IPS-11a (cell line): Measurements from ENCODE around the gene RRAGC.
"Not testable (repeated sequence)": the region's sequence is repeated elsewhere in the genome, so short reads cannot be mapped to it uniquely, and the experiment has no call there.

Experiments
- H3K4me3 ChIP-seq: one replicate; pipeline ENCODE4 v1.5.1; 2013; ENCODE audit warnings: low read depth, low read length, control low read depth

The RRAGC gene

DNA sequence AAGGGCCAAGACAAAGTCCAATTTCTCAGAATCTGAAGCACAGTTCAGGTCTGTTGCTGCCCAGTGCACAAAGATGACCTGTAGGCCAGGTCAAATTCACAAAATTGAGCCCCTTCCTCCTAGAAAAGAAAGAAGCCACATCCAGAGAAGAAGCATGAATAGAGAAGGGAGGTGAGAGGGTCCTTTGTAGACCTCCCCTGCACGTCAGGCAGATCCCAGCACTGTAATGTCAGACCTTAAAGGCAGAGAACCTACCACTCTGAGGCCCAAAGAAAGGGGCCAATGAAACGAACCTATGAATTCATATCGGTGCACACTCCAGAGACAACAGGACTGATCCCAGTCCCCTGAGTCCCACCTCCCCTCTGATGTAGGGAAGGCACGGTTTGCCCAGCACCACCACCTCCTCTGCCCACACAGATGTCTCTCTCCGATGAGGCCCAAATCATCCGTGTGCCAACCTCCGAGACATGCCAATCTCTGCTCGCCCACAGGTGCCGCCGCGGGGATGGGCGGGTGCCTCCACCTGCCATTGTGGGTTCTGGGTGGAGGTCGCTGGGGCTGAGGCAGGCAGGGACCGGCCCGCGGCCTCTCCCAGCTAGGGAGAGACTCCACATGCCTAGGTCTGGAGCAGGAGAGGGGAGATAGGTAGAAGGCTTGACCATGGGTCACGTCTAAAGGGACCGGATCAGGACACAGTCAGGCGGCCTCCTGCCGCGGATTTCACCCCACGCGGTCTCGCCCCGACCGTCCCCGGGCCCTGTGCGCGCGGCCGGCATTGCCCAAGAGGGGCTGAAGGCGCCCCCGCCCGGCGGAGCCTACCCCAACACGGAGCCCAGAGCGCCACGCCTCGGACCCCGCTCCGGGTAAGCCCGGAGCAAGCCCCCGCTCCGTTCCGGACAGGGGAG lies 42.1 kb downstream of the RRAGC start:
- peak overlapping the region; percentile 35 for H3K4me3 ChIP-seq

DNA sequence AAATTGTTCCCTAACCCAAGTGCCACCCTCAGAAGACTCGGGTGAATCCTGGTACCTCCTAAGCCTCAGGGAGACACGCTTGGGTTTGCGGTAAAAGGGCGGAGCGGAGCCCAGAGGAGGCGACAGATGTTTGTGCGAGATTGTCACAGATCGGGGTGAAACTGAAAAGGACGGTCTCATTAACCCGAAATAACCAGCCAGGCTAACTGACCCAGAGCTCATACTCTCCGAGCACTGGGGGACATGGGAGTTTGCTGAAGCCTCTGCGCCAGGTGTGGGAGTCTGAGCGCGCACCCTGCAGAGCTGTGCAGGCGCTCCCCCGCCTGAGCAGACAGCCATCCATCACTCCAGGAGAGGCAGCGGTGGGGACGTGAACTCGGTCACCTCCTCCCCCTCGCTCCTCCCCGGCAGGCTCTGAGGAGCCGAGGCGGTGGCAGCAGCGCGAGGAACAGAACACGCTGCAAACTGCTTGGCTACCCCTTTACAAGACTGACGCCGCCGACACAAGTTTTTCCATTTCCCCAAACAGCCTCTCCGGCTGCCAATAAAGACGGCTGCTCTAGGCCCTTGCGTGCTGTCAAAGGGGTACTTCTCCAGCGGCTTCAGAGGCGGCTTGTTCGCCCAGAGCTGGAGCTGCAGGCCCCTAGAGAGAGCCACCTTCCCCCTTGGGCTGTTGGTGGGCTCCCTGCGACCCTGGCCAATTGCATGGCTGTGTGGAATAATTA lies 43.5 kb downstream of the RRAGC start:
- no peak overlapping the region for H3K4me3 ChIP-seq

DNA sequence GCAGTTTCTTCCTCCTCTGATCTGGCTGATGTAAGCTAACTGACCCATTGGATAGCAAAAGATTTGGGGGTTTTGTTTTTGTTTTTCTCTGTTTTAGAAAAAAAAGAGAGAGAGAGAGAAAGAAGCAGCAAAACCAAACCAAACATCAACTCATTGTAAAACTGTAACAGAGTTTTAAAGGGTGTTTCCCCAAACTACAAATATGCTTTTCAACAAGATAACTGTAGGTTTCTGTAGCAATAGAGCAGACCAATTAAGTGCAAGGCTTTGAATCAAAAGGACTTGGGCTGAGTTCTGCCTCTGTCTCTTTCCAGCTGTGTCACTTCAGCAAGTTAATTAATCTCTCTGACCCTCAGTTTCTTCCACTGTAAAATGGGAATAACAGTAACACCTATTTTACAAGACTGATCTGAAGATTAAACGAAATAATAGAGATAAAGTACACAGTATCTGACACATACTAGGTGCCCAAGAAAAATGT lies 44.5 kb downstream of the RRAGC start:
- no peak overlapping the region for H3K4me3 ChIP-seq

GRCh38 chr1:38814444-38814983 lies 45.1 kb downstream of the RRAGC start:
- H3K4me3 ChIP-seq = no peak overlapping the region

DNA sequence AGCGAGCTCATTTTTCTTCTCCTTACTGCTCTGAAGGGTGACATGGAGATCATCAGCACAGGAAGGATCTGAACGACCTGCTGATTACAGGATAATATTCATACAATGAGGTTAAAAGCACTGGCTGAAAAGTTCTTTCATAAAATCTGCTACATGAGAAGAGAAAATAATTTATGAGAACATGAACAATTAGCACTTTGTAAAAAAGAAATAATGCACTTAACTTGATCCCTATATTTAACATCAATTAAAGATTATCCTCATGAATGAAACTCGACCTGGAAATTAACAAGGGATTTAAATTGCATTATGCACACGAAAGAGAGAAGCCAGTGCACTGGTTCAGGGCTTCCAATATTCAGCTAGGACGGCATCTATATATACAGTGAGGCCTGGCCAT lies 46.6 kb downstream of the RRAGC start:
- no peak overlapping the region for H3K4me3 ChIP-seq

- H3K4me3 ChIP-seq = not testable (repeated sequence)
These were observed 48.1 kb downstream of the RRAGC start for GRCh38 chr1:38811466-38811865.

DNA sequence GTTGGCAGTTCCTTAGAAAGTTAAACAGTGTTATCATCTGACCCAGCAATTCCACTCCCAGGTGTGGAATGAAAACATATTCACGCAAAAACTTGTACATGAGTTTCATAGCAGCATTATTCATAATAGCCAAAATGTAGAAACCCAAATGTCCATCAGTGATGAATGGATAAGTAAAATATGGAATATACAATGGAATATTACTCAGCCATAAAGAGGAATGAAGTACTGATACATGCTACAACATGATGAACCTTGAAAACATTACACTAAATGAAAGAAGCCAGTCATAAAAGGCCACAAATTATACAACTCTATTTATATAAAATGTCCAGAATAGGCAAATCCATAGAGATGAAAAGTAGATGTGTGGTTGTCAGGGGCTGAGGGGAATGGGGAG lies 53.5 kb downstream of the RRAGC start:
- no peak overlapping the region for H3K4me3 ChIP-seq

DNA sequence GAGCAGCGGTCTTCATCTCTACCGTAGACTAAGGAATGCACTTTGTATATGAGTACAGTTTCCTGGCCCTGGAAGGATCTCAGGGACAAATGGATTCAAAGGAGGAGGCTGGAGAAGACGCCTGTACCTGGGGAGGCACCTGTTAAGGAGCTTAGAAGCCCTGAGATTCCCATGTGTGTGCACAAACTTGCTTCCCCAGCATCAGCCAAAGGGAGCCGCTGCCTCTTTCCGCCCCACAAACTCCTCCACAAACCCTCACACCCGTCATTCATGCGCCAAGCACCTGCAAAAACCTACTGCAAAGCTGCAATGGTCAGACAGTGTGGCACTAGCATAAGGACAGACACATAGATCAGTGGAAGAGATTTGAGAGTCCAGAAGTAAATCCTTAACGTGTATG lies 54.5 kb downstream of the RRAGC start:
- no peak overlapping the region for H3K4me3 ChIP-seq

- H3K4me3 ChIP-seq = peak overlapping the region; percentile 30
These were observed 55.3 kb downstream of the RRAGC start for GRCh38 chr1:38804062-38804886.

GRCh38 chr1:38803647-38804046 lies 55.9 kb downstream of the RRAGC start:
- H3K4me3 ChIP-seq = no peak overlapping the region

DNA sequence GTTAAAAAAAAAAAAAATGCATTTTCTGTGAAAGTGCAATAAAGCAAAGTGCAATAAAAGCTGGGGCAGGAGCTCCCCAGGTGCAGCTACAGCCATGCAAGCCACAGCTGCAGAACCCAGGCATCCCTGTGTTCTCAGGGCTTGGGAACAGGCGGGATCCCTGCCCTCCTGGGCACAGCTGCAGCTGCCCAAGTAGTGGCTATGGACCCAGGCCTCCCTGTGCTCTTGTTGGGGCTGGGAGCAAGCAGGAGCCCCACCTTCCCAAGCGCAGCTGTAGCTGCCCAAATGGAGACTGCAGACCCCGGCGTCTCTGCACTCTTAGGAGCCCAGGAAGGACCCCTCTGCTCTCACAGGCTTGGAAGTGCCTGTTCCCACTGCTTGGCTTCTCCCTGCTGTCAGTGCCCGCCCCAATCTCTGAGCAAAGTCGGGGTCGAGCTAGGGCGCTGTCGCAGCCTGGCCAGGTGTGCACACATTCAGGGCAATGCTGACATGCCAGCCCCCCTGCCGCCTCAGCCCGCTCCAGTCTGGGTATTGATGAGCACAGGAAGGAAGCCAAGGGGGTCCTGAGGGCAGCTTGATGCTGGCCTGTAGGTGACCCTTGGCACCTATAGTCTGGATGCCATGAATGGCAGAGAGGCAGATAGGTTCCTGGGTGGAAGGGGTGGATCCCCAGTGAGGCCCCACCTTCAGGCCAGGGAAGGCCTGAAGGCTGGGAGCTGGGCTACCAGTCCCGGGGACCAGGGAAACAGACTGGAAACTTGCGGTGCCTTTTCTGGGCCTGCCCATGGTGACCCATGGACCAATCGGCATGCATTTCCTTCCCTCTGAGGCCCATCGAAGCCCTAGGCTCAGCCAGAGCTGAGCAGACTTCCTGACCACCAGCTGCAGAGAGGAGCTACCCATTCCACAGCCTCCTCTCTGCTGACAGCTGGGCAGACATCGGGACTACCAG lies 58.6 kb downstream of the RRAGC start:
- no peak overlapping the region for H3K4me3 ChIP-seq

GRCh38 chr1:38793299-38793698 lies 66.3 kb downstream of the RRAGC start:
- no peak overlapping the region for H3K4me3 ChIP-seq

DNA sequence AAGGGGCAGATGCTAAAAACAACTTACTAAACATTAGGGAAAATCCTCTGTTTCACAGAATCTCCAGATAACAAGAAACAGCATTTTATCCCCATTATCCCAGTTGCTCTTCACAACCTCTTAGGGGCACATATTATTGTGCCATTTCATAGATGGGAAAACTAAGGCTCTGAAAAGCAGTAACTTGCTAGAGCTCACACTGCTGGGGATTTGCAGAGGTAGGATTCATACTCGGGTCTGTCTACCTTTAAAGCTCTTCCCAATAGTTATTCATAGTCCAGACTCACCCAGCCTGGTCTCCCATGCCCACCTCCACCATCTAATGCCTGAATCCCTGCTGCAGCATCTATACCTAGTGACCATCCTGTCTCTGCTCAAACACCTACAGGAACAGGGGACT lies 67.7 kb downstream of the RRAGC start:
- no peak overlapping the region for H3K4me3 ChIP-seq

GRCh38 chr1:38791164-38791515 lies 68.4 kb downstream of the RRAGC start:
- no peak overlapping the region for H3K4me3 ChIP-seq

DNA sequence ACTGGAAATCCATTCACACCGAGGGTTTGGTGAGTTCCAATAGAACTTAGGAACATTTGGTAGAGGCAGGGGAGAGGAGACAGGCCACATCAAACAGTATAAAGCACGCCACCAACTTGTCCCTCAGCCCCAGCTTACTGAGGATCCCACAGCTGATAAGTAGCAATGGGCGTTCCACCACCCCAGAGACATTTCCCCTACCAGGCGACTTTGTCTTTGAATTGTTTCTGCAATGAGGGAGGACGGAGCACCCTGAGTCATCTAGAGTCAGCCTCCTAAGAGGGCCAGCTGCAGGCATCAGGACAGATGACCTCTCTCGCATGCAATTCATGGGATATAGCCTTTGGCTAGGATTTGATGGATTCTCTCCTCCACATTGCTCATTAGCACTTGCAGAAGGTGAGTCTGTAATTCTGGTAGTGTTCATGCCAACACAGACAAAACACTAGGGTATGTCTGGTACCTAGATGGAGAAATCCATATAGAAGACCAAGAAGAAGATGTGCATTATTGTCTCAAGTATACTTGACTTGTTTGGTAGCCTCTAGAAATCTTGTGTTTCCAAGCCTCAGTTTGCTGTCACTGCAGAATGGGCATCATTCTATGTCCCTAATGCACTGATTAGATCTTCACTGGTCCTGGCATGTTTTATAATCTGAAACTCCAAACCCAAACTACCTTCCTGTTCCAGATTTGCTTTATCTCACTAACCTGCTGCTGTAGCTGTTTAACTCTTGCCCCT lies 69.0 kb downstream of the RRAGC start:
- no peak overlapping the region for H3K4me3 ChIP-seq

DNA sequence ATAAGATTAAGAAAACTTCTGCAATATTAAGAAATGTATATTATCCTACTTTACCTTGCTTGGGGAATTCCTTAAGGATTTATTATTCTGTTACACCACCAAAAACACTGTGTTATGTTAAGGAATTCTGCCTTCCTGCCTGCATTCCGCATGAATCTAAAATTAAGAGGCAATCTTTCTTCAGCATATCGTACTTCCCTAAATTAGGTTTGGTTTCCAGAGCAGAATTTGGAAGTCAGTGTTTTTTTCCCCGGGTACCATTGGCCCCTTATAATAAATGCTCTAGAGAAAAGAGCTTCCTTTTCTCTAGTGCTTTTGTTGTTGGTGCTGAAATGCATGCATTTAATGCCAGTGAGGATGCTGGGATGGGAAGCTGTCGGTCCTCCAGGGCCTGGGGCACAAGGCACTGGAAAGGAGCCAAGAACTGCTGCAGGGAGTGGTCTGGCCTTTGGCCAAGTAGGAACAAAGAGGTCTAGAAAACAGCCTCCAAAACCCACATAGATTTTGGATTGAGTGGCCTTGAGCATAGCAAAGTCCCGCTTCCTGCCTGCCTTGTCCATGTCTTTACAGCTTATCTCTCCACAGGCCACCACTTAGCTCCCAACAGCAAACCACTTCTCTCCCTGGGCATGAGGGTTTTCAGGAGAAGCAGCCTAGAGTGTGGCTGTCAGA lies 69.9 kb downstream of the RRAGC start:
- H3K4me3 ChIP-seq = no peak overlapping the region

GRCh38 chr1:38788341-38789336 lies 70.9 kb downstream of the RRAGC start:
- no peak overlapping the region for H3K4me3 ChIP-seq
